GM18861 (cell line): Measurements from ENCODE around the gene NNT.
"Not testable (repeated sequence)": the region's sequence is repeated elsewhere in the genome, so short reads cannot be mapped to it uniquely, and the experiment has no call there.

Source experiments
- ATAC-seq: cut with Tn5 transposase; IDR thresholded peaks from one replicate; pipeline ENCODE4 v1.9.1; 2021; ENCODE audit not compliant: unreplicated experiment

Gene NNT

GRCh38 chr5:43602461-43603343 lies at the start of gene NNT:
TSS of gene NNT (plus strand) at chr5:43603180. CDS start at chr5:43609196, 6,016 bp downstream.
- ATAC-seq, result peak; percentile 65

DNA sequence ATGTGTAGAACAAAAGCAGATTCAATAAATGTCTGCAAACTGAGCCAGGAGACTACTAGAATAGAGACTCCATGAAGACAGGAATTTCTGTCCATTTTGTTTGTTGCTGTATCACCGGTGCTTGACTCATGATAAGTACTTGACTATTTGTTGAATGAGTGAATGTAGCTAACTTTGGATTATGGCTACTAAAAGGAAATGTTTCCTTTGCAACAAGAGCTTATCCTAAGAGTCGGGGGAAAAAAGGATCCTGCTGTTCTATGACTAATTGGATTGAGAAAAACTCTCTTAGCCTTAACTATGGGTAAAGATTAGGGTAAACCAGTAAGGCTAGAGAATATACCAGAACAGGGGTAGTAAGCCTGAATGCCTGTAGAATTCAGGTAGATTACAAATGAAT lies 49.6 kb upstream of the NNT start:
- ATAC-seq, result no peak

DNA sequence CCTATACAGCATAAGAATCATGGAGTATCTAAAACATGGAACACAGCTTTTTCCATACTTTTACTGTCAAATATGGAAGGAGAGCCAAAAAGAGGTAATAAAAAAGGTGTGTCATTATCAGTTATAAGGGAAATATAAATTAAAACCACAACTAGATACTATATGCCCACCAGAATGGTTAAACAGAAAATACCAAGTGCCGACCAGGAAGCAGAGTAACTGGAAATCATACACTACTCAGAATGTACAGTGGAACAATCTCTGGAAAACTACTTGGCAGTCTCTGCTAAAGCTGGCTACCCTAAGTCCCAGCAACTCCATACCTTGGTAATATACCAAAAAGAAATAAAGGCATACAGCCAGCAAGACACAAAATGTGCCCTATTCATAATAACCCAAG lies 48.5 kb upstream of the NNT start:
- ATAC-seq, result no peak

DNA sequence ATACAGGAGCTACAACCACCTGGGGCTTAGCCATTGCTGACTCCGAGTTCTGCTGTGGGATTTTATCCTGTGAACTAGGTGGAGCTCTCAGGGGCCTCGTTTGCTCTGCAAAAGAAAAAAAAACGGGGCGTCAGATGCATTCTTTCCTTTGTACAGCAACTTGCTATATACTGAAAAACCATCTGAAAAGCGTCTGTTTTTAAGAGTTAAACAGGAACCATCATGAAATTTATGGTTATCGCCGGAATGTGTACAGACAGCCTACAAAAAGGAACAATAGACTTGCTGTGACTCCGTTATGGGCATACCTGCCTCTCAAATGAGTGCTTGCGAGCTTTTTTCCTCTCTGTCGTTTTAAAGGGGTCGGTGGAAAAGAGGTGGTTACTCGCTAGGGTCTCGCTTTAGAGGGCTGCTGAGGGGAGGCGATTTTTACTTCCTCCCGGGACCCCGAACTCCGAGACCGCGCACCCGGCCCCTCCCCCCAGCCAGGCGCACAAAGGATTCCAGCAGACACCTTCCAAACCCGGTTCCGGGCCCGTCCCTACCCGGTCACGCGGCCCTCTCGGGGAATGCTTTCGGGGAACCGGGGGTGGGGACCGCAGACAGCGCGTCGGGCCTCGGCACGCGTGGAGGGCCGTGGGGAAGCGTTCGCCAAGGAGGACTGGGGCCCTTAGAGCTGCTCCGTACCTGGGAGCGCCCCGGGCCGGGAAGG lies 46.9 kb upstream of the NNT start:
- ATAC-seq, result peak; percentile 3

DNA sequence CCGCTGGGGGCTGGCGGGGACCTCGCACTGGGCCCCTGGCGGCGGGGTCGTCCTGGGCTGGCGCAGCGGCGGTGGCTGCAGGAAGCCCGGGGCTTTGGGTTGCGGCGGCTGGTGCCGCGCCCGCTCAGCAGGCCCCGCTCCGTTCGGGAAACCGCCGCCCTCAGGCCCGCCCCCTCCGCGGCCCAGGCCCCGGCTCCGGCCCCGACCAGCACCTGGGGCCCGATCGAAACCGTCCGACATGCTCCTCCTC lies 46.4 kb upstream of the NNT start:
- not testable (repeated sequence) for ATAC-seq

DNA sequence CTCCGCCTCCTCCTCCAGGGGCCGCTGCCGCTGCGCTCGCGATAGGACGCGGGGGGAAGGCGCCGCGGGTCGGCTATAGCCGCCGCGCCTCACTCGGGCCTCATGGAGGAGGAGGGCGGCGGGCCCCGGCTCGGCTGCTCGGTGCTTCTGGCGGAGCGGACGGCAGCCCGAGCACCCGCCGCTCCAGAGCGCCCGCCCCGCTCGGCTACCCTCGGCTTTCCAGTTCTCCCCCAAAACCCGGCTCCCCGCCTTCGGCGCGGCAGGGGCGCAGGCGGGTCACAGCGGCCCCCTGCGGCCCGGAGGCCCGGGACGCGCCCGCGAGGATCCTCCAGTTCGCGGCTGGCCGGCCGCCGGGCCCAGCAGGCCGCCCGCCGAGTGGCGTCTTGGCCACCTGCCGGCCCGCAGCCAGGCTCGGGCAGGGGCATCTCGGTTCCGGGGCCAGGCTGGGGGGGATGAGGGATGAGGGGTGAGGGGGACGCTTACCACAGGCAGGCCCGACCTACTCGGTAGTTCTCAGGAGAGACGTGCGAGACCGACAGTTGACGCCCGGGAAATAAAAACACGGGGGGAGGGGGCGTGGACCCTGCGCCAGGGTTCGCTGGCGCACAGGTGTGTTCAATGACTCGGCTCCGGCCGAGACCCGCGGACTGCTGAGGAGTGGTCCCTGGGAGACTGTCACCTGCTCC lies 46.0 kb upstream of the NNT start, which contains the start of gene PAIP1:
TSS of gene PAIP1 (minus strand) at position 221 of the 686 bp plus-strand sequence. CDS start 231 bp downstream, outside the sequence.
- peak; percentile 80 for ATAC-seq

- no peak for ATAC-seq
These were observed 42.9 kb upstream of the NNT start for GRCh38 chr5:43560128-43560527.

GRCh38 chr5:43561356-43561755 lies 41.6 kb upstream of the NNT start:
- no peak for ATAC-seq

GRCh38 chr5:43563321-43563720 lies 39.7 kb upstream of the NNT start:
- ATAC-seq, result no peak

DNA sequence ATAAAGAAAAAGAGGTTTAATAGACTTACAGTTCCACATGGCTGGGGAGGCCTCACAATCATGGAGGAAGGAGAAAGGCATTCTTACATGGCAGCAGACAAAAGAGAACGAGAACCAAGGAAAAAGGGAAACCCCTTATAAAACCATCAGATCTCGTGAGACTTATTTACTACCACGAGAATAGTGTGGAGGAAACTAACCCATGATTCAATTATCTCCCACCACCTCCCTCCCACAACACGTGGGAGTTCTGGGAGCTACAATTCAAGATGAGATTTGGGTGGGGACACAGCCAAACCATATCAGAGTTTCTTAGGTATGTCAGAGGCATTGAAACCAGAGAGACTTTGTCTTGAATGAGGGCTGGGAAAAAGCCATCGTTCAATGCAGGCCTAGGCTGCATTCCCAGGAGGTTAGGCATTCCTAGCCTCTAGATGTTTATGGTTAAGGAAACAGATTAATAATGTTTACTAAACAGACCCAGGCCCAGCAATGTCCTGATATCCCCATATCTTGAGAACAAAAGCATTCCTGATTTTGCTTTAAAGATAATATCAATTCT lies 38.6 kb upstream of the NNT start:
- ATAC-seq, result no peak

DNA sequence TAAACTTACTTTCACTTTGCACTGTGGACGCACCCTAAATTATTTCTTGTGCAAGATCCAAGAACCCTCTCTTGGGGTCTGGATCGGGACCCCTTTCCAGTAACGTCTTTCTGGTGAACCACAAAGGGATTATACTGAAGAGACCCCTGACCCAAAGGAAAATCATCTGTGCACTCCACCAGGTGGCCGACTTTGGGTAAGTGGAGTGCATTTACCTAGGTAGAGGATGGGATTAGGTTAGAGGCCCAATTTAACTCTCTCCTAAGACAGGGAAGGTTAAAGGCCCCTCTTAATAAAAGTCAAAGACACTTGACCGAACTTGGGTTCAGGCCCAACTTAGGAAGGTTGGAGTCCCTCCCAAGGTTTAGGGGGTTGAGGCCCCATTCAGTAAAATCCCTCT lies 37.9 kb upstream of the NNT start:
- no peak for ATAC-seq

GRCh38 chr5:43567967-43568366 lies 35.0 kb upstream of the NNT start:
- no peak for ATAC-seq

- ATAC-seq, result no peak
These were observed 33.7 kb upstream of the NNT start for GRCh38 chr5:43569236-43569746.

- ATAC-seq, result no peak
These were observed 32.4 kb upstream of the NNT start for GRCh38 chr5:43570450-43571158.

DNA sequence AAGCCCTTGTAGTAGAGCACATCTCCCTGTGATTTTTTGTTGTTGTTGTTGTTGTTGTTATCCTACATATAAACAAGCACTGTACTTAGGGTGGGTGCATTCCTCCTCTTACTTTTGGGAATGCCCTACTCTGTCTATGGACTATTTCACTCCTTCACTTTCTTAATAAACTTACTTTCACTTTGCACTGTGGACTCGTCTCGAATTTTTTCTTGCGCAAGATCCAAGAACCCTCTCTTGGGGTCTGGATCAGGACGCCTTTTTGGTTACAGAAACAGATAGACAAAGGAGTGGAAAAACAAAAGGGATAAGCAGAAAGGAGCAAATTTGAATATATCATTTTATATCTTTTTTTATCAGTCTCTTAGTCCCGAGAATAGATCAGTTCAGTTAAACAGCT lies 31.7 kb upstream of the NNT start:
- no peak for ATAC-seq

GRCh38 chr5:43572357-43572756 lies 30.6 kb upstream of the NNT start:
- ATAC-seq, result no peak

- ATAC-seq, result no peak
These were observed 29.9 kb upstream of the NNT start for GRCh38 chr5:43573058-43573457.

DNA sequence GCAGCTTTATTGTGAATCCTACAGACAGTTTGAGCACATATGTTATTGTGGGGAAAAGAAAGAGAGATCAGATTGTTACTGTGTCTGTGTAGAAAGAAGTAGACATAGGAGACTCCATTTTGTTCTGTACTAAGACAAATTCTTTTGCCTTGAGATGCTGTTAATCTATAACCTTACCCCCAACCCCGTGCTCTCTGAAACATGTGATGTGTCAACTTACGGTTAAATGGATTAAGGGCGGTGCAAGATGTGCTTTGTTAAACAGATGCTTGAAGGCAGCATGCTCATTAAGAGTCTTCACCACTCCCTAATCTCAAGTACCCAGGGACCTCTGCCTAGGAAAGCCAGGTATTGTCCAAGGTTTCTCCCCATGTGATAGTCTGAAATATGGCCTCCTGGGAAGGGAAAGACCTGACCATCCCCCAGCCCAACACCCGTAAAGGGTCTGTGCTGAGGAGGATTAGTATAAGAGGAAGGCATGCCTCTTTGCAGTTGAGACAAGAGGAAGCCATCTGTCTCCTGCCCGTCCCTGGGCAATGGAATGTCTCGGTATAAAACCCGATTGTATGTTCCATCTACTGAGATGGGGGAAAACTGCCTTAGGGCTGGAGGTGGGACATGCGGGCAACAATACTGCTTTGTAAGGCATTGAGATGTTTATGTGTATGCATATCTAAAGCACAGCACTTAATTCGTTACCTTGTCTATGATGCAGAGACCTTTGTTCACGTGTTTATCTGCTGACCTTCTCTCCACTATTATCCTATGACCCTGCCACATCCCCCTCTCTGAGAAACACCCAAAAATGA lies 22.4 kb upstream of the NNT start:
- not testable (repeated sequence) for ATAC-seq

- no peak for ATAC-seq
These were observed 21.6 kb upstream of the NNT start for GRCh38 chr5:43581398-43581797.
